ENCODE measurements around the gene SLC35G3. TPM values are rescaled to one million over a fixed set of nuclear protein-coding genes. Genes with fewer than 3 reads are reported as not detected.

Gene SLC35G3
- total RNA-seq, 1 experiment from 2014 or later: not detected

GRCh38 chr17:35187481-35187880 is 6.7 kb downstream of the SLC35G3 start:
- ChIA-PET CTCF (no interaction called here), POLR2A (ENCODE audit: unreplicated experiment) (no interaction called here)
- no peaks in the 10 kb centered on the region for H3F3A ChIP-seq (ENCODE audit: insufficient read depth, low read depth)
- TF ChIP-seq CTCF (conservative IDR thresholded peaks at IDR 0.05) (no peak), EZH2 (IDR thresholded peaks at IDR 0.05; ENCODE audit: low read depth) (no peak)
- H3K79me2 ChIP-seq (ENCODE audit: low read depth): no peaks in the 10 kb centered on the region
- no peaks in the 10 kb centered on the region for H3K9me3 ChIP-seq (ENCODE audit: insufficient read depth, low read depth)
- no peaks in the 10 kb centered on the region for H3K9me2 ChIP-seq (ENCODE audit: insufficient read depth)
- no peak overlapping the region for H3K4me3 ChIP-seq
- no peak overlapping the region for H3K27ac ChIP-seq
- intact Hi-C loops (cut with micrococcal nuclease; ENCODE audit: unreplicated experiment): no loop called here
- no TSS peak for BruUV-seq (replicated peaks)
- H4K20me1 ChIP-seq (ENCODE audit: insufficient read depth): no peaks in the 10 kb centered on the region
- H3K4me2 ChIP-seq: no peak overlapping the region
- no peak overlapping the region for H2AFZ ChIP-seq
- H3K4me1 ChIP-seq (replicated peaks; ENCODE audit: insufficient read depth): no peaks in the 10 kb centered on the region
- H3K36me3 ChIP-seq (ENCODE audit: low read depth): no peaks in the 10 kb centered on the region
- DNase-seq: no peak
- H3K27me3 ChIP-seq (ENCODE audit: insufficient read depth, low read depth): peaks cover 70% of the 10 kb centered on the region

GRCh38 chr17:35185849-35186248 is 8.3 kb downstream of the SLC35G3 start:
- Histone ChIP-seq H3K4me1 (replicated peaks; ENCODE audit: insufficient read depth) (no peaks in the 10 kb centered on the region), H3K9me2 (ENCODE audit: insufficient read depth) (no peaks in the 10 kb centered on the region), H4K20me1 (ENCODE audit: insufficient read depth) (no peaks in the 10 kb centered on the region), H3K4me2 (no peak overlapping the region), H2AFZ (no peak overlapping the region), H3K9me3 (ENCODE audit: insufficient read depth, low read depth) (no peaks in the 10 kb centered on the region), H3F3A (ENCODE audit: insufficient read depth, low read depth) (no peaks in the 10 kb centered on the region), H3K36me3 (ENCODE audit: low read depth) (no peaks in the 10 kb centered on the region), H3K4me3 (no peak overlapping the region), H3K79me2 (ENCODE audit: low read depth) (no peaks in the 10 kb centered on the region), H3K27me3 (ENCODE audit: insufficient read depth, low read depth) (peaks cover 67% of the 10 kb centered on the region), H3K27ac (no peak overlapping the region)
- TF ChIP-seq CTCF (conservative IDR thresholded peaks at IDR 0.05) (no peak), EZH2 (IDR thresholded peaks at IDR 0.05; ENCODE audit: low read depth) (no peak)
- DNase-seq: no peak
- BruUV-seq (replicated peaks): no TSS peak
- ChIA-PET POLR2A (ENCODE audit: unreplicated experiment) (no interaction called here), CTCF (no interaction called here)
- intact Hi-C loops (cut with micrococcal nuclease; ENCODE audit: unreplicated experiment): no loop called here

GRCh38 chr17:35184274-35184673 is 9.9 kb downstream of the SLC35G3 start:
- intact Hi-C loops (cut with micrococcal nuclease; ENCODE audit: unreplicated experiment): no loop called here
- Histone ChIP-seq H3K27me3 (ENCODE audit: insufficient read depth, low read depth) (peaks cover 60% of the 10 kb centered on the region), H3K4me3 (no peak overlapping the region), H3K79me2 (ENCODE audit: low read depth) (no peaks in the 10 kb centered on the region), H2AFZ (no peak overlapping the region), H3K4me1 (replicated peaks; ENCODE audit: insufficient read depth) (no peaks in the 10 kb centered on the region), H3K27ac (no peak overlapping the region), H4K20me1 (ENCODE audit: insufficient read depth) (no peaks in the 10 kb centered on the region), H3F3A (ENCODE audit: insufficient read depth, low read depth) (no peaks in the 10 kb centered on the region), H3K9me3 (ENCODE audit: insufficient read depth, low read depth) (no peaks in the 10 kb centered on the region), H3K36me3 (ENCODE audit: low read depth) (no peaks in the 10 kb centered on the region), H3K4me2 (no peak overlapping the region), H3K9me2 (ENCODE audit: insufficient read depth) (no peaks in the 10 kb centered on the region)
- BruUV-seq (replicated peaks): no TSS peak
- ChIA-PET POLR2A (ENCODE audit: unreplicated experiment) (no interaction called here), CTCF (no interaction called here)
- no peak for TF ChIP-seq EZH2 (IDR thresholded peaks at IDR 0.05; ENCODE audit: low read depth)
- no peak for TF ChIP-seq CTCF (conservative IDR thresholded peaks at IDR 0.05)
- DNase-seq: no peak

Measured in PC-9 (cell line).